Esophagus muscularis mucosa (tissue), 4 donors: ENCODE data around the gene LACTB. TPM values are rescaled to one million over a fixed set of nuclear protein-coding genes. Genes with fewer than 3 reads are reported as not detected.

Experiments used
- DNase-seq: peaks from one replicate; pipeline ENCODE4 v3.0.0-alpha.2; 2017; ENCODE audit errors: extremely low spot score
- H3K27ac ChIP-seq, 4 donors: fragments of 200-600 bp; sonication (generic); replicated peaks in 1 of 4; 1 replicate in 3 of 4; 2 replicates in 1 of 4; pipeline ENCODE4 v1.5.1; 2016 to 2019; ENCODE audit warnings: mild to moderate bottlenecking in 1 of 4
- H3K27me3 ChIP-seq, 4 donors: fragments of 200-600 bp; sonication (generic); one replicate each; pipeline versions ENCODE4 v1.5.1 to v1.6.0; 2016 to 2019
- H3K36me3 ChIP-seq, 4 donors: fragments of 200-600 bp; sonication (generic); one replicate each; pipeline ENCODE4 v1.5.1; 2016 to 2019
- H3K4me1 ChIP-seq, 4 donors: fragments of 200-600 bp; sonication (generic); one replicate each; pipeline ENCODE4 v1.5.1; 2016 to 2019
- H3K4me3 ChIP-seq, 4 donors: fragments of 200-600 bp; sonication (generic); 1 replicate in 2 of 4; 2 replicates in 2 of 4; pipeline ENCODE4 v1.5.1; 2016 to 2019; ENCODE audit warnings: mild to moderate bottlenecking in 4 of 4, moderate library complexity in 1 of 4
- H3K9me3 ChIP-seq, 4 donors: fragments of 200-600 bp; sonication (generic); 1 replicate in 3 of 4; 2 replicates in 1 of 4; pipeline ENCODE4 v1.5.1; 2016 to 2019
- EP300 ChIP-seq: sonication (generic); formaldehyde crosslinking; IDR thresholded peaks from one replicate; pipeline ENCODE4 v1.6.1; 2017; ENCODE audit warnings: antibody characterized with exemption
- POLR2A ChIP-seq: fragments of 450-650 bp; IDR thresholded peaks from one replicate; pipeline ENCODE4 v1.6.1; 2017; ENCODE audit warnings: antibody characterized with exemption, moderate library complexity, mild to moderate bottlenecking, low read depth
- POLR2AphosphoS5 ChIP-seq, 2 donors: sonication (generic); formaldehyde crosslinking; IDR thresholded peaks; one replicate each; pipeline ENCODE4 v1.6.1; 2017; ENCODE audit warnings: antibody characterized with exemption in 2 of 2
- WGBS: methylation state at CpG from one replicate; pipeline ENCODE4 v1.1.5; 2018; 5-methylcytosine and 5-hydroxymethylcytosine counted together
- intact Hi-C: fragments of 100-400 bp; cut with DNase I; formaldehyde crosslinking; loops from one replicate; pipeline ENCODE4 v1.15.1; 2023
- total RNA-seq, 4 donors: library from RNA; depleted of rRNA; stranded (reverse); fragments of >200 nt; gene quantifications; one replicate each; pipeline versions ENCODE4 v1.1.0 to v1.2.1, GENCODE V29; 2016
- TF ChIP-seq, protein P1 (sequence below), 3 experiments: fragments of 200-600 bp in 2 of 3; fragments of 450-650 bp in 1 of 3; sonication (generic) in 2 of 3; IDR thresholded peaks; one replicate each; pipeline ENCODE4 v1.5.1; 2017 to 2019; ENCODE audit warnings: antibody characterized with exemption in 3 of 3, mild to moderate bottlenecking in 2 of 3, moderate library complexity in 1 of 3

The LACTB gene
- total RNA-seq, 4 donors from 2014 or later = 15.4 to 22.8 (median 18.7) TPM

DNA sequence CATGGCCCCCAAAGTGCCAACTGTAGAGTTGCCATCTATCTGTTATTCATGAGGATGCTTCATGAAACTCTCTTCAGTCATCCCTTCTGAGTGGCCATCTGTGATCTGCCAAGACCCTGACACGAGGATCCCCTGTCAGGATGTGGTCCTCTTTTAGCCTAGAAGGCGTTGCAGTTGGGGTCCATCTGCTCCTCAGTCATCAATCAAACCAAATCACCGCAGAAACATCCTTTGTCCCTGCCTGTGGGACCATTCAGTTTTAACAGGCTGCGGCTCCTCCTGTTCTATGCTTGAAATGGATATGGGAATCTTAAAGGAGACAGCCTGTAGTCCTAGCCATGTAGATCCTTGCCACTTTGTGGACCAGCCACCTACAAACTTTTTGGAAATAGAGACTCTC is 41.6 kb downstream of the LACTB start:
- Histone ChIP-seq H3K27ac (no peak overlapping the region), H3K27me3 (no peaks in the 10 kb centered on the region), H3K36me3 (no peaks in the 10 kb centered on the region), H3K4me1 (peaks cover 0 to 14% (median 13%) of the 10 kb centered on the region in 4 donors), H3K9me3 (no peaks in the 10 kb centered on the region), H3K4me3 (no peak overlapping the region)
- TF ChIP-seq POLR2A (no peak), EP300 (no peak), POLR2AphosphoS5 (IDR thresholded peaks at IDR 0.05) (no peak)
- TF ChIP-seq, protein P1, sequence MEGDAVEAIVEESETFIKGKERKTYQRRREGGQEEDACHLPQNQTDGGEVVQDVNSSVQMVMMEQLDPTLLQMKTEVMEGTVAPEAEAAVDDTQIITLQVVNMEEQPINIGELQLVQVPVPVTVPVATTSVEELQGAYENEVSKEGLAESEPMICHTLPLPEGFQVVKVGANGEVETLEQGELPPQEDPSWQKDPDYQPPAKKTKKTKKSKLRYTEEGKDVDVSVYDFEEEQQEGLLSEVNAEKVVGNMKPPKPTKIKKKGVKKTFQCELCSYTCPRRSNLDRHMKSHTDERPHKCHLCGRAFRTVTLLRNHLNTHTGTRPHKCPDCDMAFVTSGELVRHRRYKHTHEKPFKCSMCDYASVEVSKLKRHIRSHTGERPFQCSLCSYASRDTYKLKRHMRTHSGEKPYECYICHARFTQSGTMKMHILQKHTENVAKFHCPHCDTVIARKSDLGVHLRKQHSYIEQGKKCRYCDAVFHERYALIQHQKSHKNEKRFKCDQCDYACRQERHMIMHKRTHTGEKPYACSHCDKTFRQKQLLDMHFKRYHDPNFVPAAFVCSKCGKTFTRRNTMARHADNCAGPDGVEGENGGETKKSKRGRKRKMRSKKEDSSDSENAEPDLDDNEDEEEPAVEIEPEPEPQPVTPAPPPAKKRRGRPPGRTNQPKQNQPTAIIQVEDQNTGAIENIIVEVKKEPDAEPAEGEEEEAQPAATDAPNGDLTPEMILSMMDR (IDR thresholded peaks at IDR 0.05) = no peak
- 82% methylated on average over 4 of the region's 4 CpGs for WGBS
- intact Hi-C loops = loop anchor here (10.0 kb wide), 1 partner anchor 242 kb away; no protein-coding TSS in a partner anchor
- DNase-seq = no peak

DNA sequence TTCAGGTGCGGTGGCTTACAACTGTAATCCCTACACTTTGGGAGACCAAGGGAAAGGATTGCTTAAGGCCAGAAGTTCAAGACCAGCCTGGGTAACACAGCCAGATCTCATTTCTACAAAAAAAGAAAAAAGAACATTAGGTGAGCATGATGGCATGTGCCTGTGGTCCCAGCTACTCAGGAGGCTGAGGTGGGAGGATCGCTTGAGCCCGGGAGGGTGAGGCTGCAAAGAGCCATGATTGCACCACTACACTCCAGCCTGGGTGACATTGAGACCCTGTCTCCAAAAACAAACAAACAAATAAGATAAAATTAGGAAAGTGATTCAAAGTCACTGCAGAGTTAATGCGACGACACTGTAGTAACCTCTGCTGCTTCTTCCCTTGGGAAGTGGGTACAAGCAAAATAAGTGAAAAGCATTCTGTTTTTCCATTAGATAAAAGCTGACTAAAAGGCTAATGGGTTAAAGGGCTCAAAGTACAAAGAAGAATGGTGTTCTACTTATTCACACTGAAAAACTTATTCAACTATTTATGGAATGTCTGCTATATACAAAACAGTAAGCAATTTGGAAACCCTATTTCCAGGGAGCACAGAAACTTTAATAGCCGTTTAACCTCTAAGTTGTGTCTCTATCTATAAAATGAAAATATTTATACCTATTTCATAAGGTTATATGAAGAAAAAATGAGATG is 43.7 kb downstream of the LACTB start:
- intact Hi-C loops = loop anchor here (10.0 kb wide), 1 partner anchor 239 kb away; no protein-coding TSS in a partner anchor
- TF ChIP-seq POLR2A (no peak), EP300 (no peak), POLR2AphosphoS5 (IDR thresholded peaks at IDR 0.05) (no peak)
- TF ChIP-seq, protein P1 (IDR thresholded peaks at IDR 0.05) = no peak
- 86% methylated on average over 6 of the region's 6 CpGs for WGBS

DNA sequence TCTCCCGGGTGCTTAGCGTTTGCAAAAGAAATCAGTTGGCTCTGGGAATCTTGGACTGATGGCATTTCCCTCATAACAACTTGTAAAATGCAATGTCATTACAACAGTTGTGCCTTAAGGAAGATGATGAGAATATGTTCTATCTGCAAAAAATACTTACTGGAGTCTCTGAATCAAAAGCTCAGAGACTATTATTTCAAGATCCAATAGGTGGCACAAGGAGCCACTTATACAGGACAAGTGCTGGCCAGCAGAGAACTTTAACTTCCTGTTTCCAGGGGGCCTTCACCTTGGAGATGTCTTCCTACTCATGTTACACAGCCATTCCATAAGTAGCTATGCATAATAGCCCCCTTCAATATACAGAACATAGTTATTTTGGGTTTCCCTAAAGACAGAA is 44.6 kb downstream of the LACTB start:
- no peak for TF ChIP-seq EP300
- TF ChIP-seq POLR2A = no peak
- TF ChIP-seq, protein P1 (IDR thresholded peaks at IDR 0.05) = no peak
- TF ChIP-seq POLR2AphosphoS5 (IDR thresholded peaks at IDR 0.05) = no peak
- H3K27ac ChIP-seq = no peak overlapping the region
- H3K9me3 ChIP-seq = no peaks in the 10 kb centered on the region
- 88% methylated on average over 2 of the region's 2 CpGs for WGBS
- DNase-seq = no peak
- peaks cover 0 to 10% (median 6%) of the 10 kb centered on the region in 4 donors for H3K4me1 ChIP-seq
- H3K36me3 ChIP-seq = no peaks in the 10 kb centered on the region
- intact Hi-C loops = loop anchor here (10.0 kb wide), 1 partner anchor 239 kb away; no protein-coding TSS in a partner anchor
- H3K4me3 ChIP-seq = no peak overlapping the region
- H3K27me3 ChIP-seq = no peaks in the 10 kb centered on the region

More for the DNA sequence above, 43.7 kb downstream of the LACTB start:
- Histone ChIP-seq H3K27me3 (no peaks in the 10 kb centered on the region), H3K4me3 (no peak overlapping the region), H3K27ac (no peak overlapping the region), H3K4me1 (peaks cover 0 to 10% (median 6%) of the 10 kb centered on the region in 4 donors), H3K9me3 (no peaks in the 10 kb centered on the region), H3K36me3 (no peaks in the 10 kb centered on the region)
- no peak for DNase-seq

DNA sequence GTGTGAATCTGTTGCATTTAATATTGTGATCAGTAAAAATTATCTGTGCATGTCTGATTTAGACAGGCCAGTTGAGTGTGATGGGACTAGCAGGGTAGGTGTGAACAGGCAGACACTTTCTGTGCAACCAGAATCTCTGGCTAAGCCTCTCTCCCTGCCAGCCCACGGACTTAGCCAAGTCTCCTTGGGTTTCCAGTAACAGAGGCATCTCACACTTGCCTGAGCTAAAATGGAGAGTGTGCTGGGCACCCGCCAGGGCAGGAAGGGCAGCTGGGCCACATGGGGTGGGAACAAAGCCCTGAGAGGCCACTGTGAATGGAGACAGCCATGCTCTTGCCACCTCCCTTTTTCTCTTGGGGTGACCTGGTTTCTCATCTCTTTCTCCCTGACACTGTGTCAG is 48.1 kb downstream of the LACTB start:
- no peak for DNase-seq
- H3K4me3 ChIP-seq = no peak overlapping the region
- H3K9me3 ChIP-seq = no peaks in the 10 kb centered on the region
- intact Hi-C loops = loop anchor here (10.0 kb wide), 1 partner anchor 235 kb away; no protein-coding TSS in a partner anchor
- H3K27ac ChIP-seq = no peak overlapping the region
- no peaks in the 10 kb centered on the region for H3K27me3 ChIP-seq
- TF ChIP-seq POLR2A (no peak), EP300 (no peak), POLR2AphosphoS5 (IDR thresholded peaks at IDR 0.05) (no peak)
- TF ChIP-seq, protein P1 (IDR thresholded peaks at IDR 0.05) = no peak
- peaks cover 0 to 10% (median 6%) of the 10 kb centered on the region in 4 donors for H3K4me1 ChIP-seq
- 67% methylated on average over 1 of the region's 2 CpGs for WGBS
- H3K36me3 ChIP-seq = no peaks in the 10 kb centered on the region
